NCI-H1105 (cell line): ENCODE results near the gene ZFP90.
A peak's percentile ranks its signal among the peaks of the same experiment; 100 is the strongest.
"Not testable (repeated sequence)": the region's sequence is repeated elsewhere in the genome, so short reads cannot be mapped to it uniquely, and the experiment has no call there.

Experiments used
- DNase-seq: peaks from one replicate; lab custom pipeline; 2025; lab: John Stamatoyannopoulos, UW

The ZFP90 gene

GRCh38 chr16:68519225-68519745 lies 19.8 kb upstream of the ZFP90 start:
- no peak for DNase-seq

GRCh38 chr16:68520649-68521086 lies 18.4 kb upstream of the ZFP90 start:
- peak; percentile 82 for DNase-seq

DNA sequence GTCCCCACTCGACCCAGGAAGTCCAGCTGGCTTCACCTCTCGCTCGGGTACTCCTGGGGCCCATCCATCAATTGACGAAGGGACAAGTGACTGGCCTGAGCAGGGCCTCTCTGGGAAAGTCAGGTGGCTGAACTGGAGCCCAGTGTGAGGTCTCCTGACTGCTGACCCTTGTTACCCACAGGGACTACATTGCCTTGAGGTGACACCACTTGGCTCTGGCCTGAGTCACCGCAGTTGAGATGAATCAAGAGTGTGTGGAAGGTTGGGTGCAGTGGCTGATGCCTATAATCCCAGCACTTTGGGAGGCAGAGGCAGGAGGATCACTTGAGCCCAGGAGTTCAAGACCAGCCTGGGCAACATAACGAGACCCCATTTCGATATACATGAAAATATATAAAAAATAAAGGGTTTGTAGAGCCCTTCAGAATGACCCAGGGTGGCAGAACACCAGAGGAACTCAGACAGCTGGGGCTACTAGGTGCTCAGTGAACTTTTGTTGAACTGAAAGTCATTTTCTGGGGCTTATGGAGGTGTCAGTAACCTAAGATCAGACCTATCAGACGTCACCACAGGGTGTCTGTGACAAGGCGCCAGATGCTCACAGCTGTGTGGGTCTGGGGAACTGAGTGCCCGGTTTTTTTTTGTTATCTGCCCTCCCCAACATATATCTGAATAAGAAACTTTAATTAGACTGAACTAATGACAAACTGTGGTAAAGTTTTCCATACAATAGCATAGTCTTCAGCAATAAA lies 14.8 kb upstream of the ZFP90 start:
- no peak for DNase-seq

- DNase-seq: no peak
These were observed 12.8 kb upstream of the ZFP90 start for GRCh38 chr16:68526143-68526781.

- no peak for DNase-seq
These were observed 12.3 kb upstream of the ZFP90 start for GRCh38 chr16:68526782-68527145.

GRCh38 chr16:68528233-68528632 lies 10.9 kb upstream of the ZFP90 start:
- DNase-seq: no peak

DNA sequence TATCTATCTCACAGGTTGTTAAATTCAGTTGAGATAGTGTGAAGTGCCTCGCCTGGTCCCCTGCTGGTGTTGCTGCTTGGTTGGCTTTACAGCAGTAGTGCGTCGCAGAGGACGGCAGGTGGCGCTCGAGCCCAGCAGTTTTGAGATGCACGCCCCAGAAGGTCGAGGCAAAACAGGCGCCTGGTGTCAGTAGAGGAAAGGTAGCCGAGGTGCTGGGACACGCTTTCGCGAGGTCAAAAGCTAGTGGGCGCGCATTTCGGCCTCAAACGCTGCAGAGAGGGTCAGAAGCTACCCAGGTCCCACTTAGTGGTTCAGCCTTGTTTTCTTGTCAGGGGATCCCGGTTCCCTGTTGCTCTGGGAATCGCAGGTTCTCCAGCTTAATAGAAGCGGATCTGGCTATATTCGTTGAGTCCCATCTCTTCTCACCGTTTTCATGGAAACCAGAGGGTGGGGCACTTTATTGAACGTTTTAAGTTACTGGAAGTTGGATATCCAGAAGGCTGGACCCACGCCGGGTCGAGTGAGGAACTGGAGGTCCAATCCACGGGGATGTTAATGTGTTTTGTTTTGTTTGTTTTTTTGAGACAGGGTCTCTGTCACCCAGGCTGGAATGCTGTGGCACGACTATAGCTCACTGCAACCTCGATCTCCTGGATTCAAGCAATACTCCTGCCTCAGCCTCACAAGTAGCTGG lies 10.3 kb upstream of the ZFP90 start:
- peak; percentile 67 for DNase-seq

DNA sequence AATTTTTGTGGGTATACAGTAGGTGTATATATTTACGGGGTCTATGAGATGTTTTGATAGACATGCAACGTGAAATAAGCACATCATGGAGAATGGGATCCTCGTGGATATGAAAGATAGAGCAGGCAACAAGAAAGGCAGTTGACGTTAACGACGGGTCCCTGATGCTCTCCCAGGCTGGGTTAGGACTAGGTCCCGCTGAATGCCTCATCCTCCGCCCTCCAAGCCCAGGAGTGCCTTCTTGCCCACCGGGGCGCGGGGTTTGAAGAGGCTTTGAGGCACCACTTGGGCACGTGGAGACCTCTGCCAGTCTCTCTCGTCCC lies 9.5 kb upstream of the ZFP90 start:
- DNase-seq: no peak

DNA sequence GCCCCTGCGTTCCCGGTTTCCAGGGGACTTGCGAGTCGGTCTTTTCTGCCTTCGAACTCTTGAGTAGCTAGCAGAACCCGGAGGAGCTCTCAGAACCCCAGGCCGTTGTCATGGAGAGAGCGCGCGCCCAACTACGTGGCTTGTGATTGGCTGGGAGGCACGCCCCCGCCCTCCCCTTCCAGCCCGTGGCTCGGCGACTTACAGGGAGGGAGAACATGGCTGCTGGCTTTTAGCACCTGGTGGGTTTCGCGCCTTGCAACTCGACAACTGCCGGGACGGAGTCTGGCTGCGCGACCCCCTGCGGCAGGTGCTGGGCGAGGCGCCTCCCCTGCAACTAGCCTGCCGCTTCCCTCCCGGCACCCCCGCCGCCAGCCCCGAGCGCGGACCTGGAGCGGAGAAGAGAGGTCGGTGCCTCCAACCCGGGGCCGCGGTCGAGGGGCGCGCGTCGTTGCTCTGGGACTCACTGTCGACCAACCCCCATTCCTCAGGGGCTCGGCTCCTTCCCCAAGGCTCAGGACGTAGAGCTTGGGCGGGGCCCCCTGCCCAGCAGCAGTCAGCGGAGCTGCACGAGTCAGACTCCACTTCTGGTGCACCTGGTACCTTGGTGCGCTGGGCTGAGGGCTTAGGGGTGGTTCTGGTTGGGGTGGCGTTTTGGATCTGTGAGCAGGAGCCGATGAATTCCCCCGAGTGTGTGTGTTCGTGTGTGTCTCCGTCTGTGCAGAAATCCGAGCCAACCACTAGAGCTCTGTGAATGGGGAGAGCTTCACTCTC lies 9.0 kb upstream of the ZFP90 start:
- DNase-seq: peak; percentile 87

- DNase-seq: no peak
These were observed 5.2 kb upstream of the ZFP90 start for GRCh38 chr16:68533937-68534336.

DNA sequence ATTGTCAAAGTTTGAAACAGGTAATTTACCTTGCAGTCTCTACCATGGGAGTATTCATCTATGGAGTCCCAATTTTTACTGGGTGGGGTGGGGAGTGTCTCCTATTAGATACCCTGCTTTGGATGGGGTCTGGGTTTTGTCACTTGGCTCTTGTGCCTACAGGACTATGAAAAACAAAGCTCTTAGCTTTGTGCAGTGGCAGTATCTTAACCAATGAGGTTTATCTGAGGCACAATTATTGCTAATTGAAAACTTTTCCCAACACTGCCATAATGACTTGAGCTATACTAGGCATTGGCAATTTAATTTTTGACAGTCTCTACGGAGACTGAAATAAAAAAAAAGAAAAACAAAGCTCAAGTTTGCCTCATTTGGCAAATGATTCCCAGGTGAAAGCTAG lies 3.8 kb upstream of the ZFP90 start:
- no peak for DNase-seq

GRCh38 chr16:68539711-68540239 lies 684 bp downstream of the ZFP90 start:
- DNase-seq: no peak

- DNase-seq: no peak
These were observed 9.9 kb downstream of the ZFP90 start for GRCh38 chr16:68548947-68549346.

DNA sequence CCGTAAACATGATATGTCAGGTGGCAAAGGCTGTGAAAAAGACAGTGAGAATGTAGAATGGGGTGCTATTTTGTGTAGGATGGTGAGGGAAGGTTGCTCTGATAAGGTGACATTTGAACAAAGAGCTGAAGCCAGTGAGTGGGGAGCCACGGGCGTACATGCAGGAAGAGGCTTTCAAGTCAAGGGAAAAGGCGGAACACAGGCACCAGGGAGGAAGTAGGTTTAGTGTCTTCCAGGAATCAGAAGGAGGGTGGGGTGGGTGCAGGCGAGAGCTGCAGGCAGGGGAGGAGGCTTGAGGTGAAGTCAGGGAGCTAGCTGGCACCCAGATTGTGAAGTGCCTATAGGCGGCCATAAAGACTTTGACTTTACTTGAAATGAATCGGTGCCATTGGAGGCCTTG lies 14.1 kb downstream of the ZFP90 start:
- no peak for DNase-seq

- not testable (repeated sequence) for DNase-seq
These were observed 21.2 kb downstream of the ZFP90 start for GRCh38 chr16:68560341-68560740.

DNA sequence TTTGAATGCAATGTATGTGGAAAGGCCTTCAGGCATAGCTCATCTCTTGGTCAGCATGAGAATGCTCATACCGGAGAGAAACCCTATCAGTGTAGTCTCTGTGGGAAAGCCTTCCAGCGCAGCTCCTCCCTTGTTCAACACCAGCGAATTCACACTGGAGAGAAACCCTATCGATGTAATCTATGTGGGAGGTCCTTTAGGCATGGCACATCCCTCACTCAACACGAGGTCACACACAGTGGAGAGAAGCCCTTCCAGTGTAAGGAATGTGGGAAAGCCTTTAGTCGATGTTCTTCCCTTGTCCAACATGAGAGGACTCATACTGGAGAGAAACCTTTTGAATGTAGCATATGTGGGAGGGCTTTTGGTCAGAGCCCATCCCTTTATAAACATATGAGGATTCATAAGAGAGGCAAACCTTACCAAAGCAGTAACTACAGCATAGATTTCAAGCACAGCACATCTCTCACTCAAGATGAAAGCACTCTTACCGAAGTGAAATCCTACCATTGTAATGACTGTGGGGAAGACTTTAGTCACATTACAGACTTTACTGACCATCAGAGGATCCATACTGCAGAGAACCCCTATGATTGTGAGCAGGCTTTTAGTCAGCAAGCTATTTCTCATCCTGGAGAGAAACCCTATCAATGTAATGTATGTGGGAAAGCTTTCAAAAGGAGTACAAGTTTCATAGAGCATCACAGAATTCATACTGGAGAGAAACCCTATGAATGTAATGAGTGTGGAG lies 24.7 kb downstream of the ZFP90 start:
- DNase-seq: no peak

DNA sequence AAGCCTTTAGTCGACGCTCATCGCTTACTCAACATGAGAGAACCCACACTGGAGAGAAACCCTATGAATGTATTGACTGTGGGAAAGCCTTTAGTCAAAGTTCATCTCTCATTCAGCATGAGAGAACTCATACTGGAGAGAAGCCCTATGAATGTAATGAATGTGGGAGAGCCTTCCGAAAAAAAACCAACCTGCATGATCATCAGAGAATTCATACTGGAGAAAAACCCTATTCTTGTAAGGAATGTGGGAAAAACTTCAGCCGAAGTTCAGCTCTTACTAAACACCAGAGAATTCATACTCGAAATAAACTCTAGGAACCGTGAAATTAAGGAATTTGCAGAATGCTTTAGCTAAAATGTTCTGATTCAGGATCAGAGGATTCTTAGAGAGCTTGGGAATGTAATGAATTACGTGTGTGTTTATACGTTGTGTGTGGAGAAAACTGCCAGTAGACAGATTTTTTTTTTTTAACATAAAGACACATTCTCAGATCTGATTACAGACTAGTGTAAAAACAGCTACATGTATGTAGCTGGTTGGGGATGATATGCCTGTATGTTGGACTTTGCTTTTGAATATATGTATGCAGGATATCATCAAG lies 25.4 kb downstream of the ZFP90 start:
- no peak for DNase-seq

- DNase-seq: no peak
These were observed 35.4 kb downstream of the ZFP90 start for GRCh38 chr16:68574479-68574878.

GRCh38 chr16:68575082-68575481 lies 36.0 kb downstream of the ZFP90 start:
- DNase-seq: no peak

- DNase-seq: no peak
These were observed 38.3 kb downstream of the ZFP90 start for GRCh38 chr16:68577352-68577853.
